IgD-negative memory B cell (primary cell): ENCODE data around the gene GYS1. TPM values are rescaled to one million over a fixed set of nuclear protein-coding genes. Genes with fewer than 3 reads are reported as not detected.

Experiments used
- H3K27ac Mint-ChIP-seq, 3 donors: one replicate each; pipeline ENCODE4 v1.8.0; 2020 to 2022; ENCODE audit warnings: mild to moderate bottlenecking in 3 of 3, mixed read lengths in 3 of 3, moderate library complexity in 1 of 3
- H3K27me3 Mint-ChIP-seq: one replicate; pipeline ENCODE4 v1.8.0; 2021; ENCODE audit warnings: mixed read lengths
- H3K36me3 Mint-ChIP-seq: one replicate; pipeline ENCODE4 v1.8.0; 2020; ENCODE audit warnings: mild to moderate bottlenecking, mixed read lengths
- H3K4me1 Mint-ChIP-seq, 3 donors: one replicate each; pipeline ENCODE4 v1.8.0; 2020 to 2022; ENCODE audit warnings: mixed read lengths in 3 of 3, mild to moderate bottlenecking in 1 of 3
- H3K4me3 Mint-ChIP-seq, 4 donors: one replicate each; pipeline ENCODE4 v1.8.0; 2020 to 2022; ENCODE audit warnings: mild to moderate bottlenecking in 4 of 4, mixed read lengths in 4 of 4, moderate library complexity in 3 of 4
- H3K9me3 Mint-ChIP-seq, 3 donors: one replicate each; pipeline ENCODE4 v1.8.0; 2020 to 2021; ENCODE audit warnings: mixed read lengths in 3 of 3, mild to moderate bottlenecking in 1 of 3
- polyA plus RNA-seq: library from polyadenylated mRNA; unstranded; fragments of 300-500 nt; fragmentation: Illumina TruSeq; gene quantifications from one replicate; pipeline ENCODE4 v1.2.3, GENCODE V29; 2021

Gene GYS1
- polyA plus RNA-seq, 1 donor from 2014 or later: 26.4 TPM

GRCh38 chr19:49006905-49007304, 13.8 kb upstream of the GYS1 start:
- Mint-ChIP-seq H3K4me1 (peaks cover 0 to 2% (median 0%) of the 10 kb centered on the region in 3 donors), H3K9me3 (no peaks in the 10 kb centered on the region), H3K36me3 (no peaks in the 10 kb centered on the region), H3K27ac (no peak overlapping the region), H3K27me3 (no peaks in the 10 kb centered on the region), H3K4me3 (no peak overlapping the region)

DNA sequence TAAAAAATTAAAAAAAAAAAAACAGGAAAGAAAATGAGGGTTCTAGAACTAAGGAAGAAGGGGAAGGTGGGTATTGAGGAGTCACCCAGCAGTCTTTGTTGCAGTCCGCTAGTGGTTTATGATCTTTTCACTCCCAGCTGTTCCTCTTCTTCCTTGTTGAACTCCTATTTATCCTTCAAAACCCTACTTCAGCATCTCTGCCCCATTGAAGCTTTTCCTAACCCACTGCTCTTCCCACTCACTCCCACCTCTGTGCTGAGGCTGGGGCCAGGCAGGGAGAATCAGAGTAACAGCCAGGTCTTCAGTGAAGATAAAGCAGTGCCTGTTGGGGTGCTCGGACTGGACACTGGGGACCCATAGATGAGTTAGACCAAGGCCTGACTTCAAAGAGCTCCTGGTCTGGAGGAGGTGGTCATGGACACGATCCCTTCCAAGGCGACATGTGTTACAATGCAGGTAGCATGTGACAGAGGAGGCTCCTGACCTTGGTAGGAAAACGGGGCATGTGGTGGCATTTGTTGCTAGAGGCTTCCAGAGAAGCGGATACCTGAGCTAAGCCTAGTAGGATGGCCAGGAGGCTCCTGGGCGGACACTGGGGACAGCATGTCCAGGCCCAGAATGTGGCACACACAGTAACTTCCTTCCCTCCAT, 12.0 kb upstream of the GYS1 start:
- no peaks in the 10 kb centered on the region for H3K27me3 Mint-ChIP-seq
- no peaks in the 10 kb centered on the region for H3K36me3 Mint-ChIP-seq
- H3K4me3 Mint-ChIP-seq: no peak overlapping the region
- H3K4me1 Mint-ChIP-seq: peaks cover 0 to 2% (median 0%) of the 10 kb centered on the region in 3 donors
- no peak overlapping the region for H3K27ac Mint-ChIP-seq
- no peaks in the 10 kb centered on the region for H3K9me3 Mint-ChIP-seq

DNA sequence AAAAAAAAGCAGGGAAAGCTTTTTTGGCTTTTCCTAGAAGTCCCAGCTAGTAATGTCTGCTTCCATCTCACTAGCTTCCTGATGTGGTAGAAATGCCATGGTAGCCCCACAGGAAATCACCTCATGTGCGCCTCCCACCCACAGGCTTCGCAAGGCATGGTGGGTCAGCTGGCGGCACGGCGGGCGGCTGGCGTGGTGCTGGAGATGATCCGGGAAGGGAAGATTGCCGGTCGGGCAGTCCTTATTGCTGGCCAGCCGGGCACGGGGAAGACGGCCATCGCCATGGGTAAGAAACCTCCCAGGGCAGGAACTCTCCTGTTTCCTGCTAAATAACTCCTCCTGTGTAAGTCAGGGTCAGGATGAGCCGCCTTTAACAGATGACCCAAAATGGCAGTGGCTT, 11.0 kb upstream of the GYS1 start:
- no peak overlapping the region for H3K4me3 Mint-ChIP-seq
- H3K4me1 Mint-ChIP-seq: peaks cover 4 to 6% (median 5%) of the 10 kb centered on the region in 3 donors
- no peaks in the 10 kb centered on the region for H3K9me3 Mint-ChIP-seq
- H3K27me3 Mint-ChIP-seq: no peaks in the 10 kb centered on the region
- peaks cover 3% of the 10 kb centered on the region for H3K36me3 Mint-ChIP-seq
- no peak overlapping the region for H3K27ac Mint-ChIP-seq

- H3K4me1 Mint-ChIP-seq: peaks cover 9 to 11% (median 10%) of the 10 kb centered on the region in 3 donors
- peak overlapping the region in 1 of 4 donors; percentile 33 for H3K4me3 Mint-ChIP-seq
- H3K27ac Mint-ChIP-seq: no peak overlapping the region
- no peaks in the 10 kb centered on the region for H3K27me3 Mint-ChIP-seq
- peaks cover 3% of the 10 kb centered on the region for H3K36me3 Mint-ChIP-seq
- H3K9me3 Mint-ChIP-seq: no peaks in the 10 kb centered on the region
These were observed 6.6 kb upstream of the GYS1 start for GRCh38 chr19:48999481-49000325.

DNA sequence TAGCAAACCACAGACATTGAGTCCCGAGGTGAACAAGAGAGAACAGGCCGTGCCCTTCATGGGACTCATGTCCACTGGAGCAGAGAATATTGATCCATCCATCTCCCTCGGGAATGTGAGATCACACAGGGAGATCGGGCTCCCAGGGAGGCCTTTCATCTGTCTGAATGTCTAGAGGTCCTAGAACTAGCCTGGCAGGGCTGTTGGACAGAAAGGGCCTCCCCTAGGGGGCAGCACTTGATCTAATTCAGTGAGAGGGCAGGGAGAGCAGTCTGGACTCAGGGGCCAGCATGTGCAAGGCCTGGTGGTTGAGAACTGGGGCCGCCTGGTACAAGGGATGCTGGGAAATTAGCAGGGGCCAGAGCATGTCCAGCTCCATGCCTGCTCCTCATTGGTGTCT, 4.9 kb upstream of the GYS1 start:
- no peaks in the 10 kb centered on the region for H3K27me3 Mint-ChIP-seq
- peak overlapping the region in 1 of 3 donors; percentile 11 for H3K27ac Mint-ChIP-seq
- peaks cover 14 to 18% (median 18%) of the 10 kb centered on the region in 3 donors for H3K4me1 Mint-ChIP-seq
- H3K9me3 Mint-ChIP-seq: no peaks in the 10 kb centered on the region
- peak overlapping the region in 1 of 4 donors; percentile 60 for H3K4me3 Mint-ChIP-seq
- peaks cover 5% of the 10 kb centered on the region for H3K36me3 Mint-ChIP-seq

GRCh38 chr19:48994035-48994386, 902 bp upstream of the GYS1 start:
- H3K9me3 Mint-ChIP-seq: no peaks in the 10 kb centered on the region
- peaks cover 5% of the 10 kb centered on the region for H3K36me3 Mint-ChIP-seq
- H3K4me1 Mint-ChIP-seq: peaks cover 14 to 25% (median 24%) of the 10 kb centered on the region in 3 donors

GRCh38 chr19:48992581-48993174, 431 bp downstream of the GYS1 start:
- Mint-ChIP-seq H3K27me3 (no peaks in the 10 kb centered on the region), H3K9me3 (no peaks in the 10 kb centered on the region), H3K4me1 (peaks cover 14 to 27% (median 27%) of the 10 kb centered on the region in 3 donors), H3K4me3 (peak overlapping the region; percentile 93 to 98 (median 94)), H3K27ac (peak overlapping the region; percentile 83 to 93 (median 89)), H3K36me3 (peaks cover 5% of the 10 kb centered on the region)

More at GRCh38 chr19:48994035-48994386, 902 bp upstream of the GYS1 start:
- peak overlapping the region; percentile 93 to 98 (median 94) for H3K4me3 Mint-ChIP-seq
- H3K27me3 Mint-ChIP-seq: no peaks in the 10 kb centered on the region
- peak overlapping the region; percentile 83 to 99 (median 93) for H3K27ac Mint-ChIP-seq

- Mint-ChIP-seq H3K27me3 (peaks cover 2% of the 10 kb centered on the region), H3K4me1 (peaks cover 14 to 27% (median 27%) of the 10 kb centered on the region in 3 donors), H3K4me3 (peak overlapping the region; percentile 93 to 98 (median 94)), H3K9me3 (no peaks in the 10 kb centered on the region), H3K27ac (peak overlapping the region; percentile 46 to 93 (median 83)), H3K36me3 (peaks cover 5% of the 10 kb centered on the region)
These were observed 1.1 kb downstream of the GYS1 start for GRCh38 chr19:48991873-48992580.

- Mint-ChIP-seq H3K4me1 (peaks cover 14 to 27% (median 27%) of the 10 kb centered on the region in 3 donors), H3K4me3 (peak overlapping the region in 1 of 4 donors; percentile 29), H3K27me3 (peaks cover 2% of the 10 kb centered on the region), H3K27ac (no peak overlapping the region), H3K9me3 (no peaks in the 10 kb centered on the region), H3K36me3 (peaks cover 5% of the 10 kb centered on the region)
These were observed 2.0 kb downstream of the GYS1 start for GRCh38 chr19:48991011-48991609.

- H3K4me3 Mint-ChIP-seq: peak overlapping the region in 1 of 4 donors; percentile 7
- H3K36me3 Mint-ChIP-seq: peaks cover 6% of the 10 kb centered on the region
- peaks cover 2% of the 10 kb centered on the region for H3K27me3 Mint-ChIP-seq
- peaks cover 14 to 27% (median 27%) of the 10 kb centered on the region in 3 donors for H3K4me1 Mint-ChIP-seq
- peak overlapping the region in 1 of 3 donors; percentile 9 for H3K27ac Mint-ChIP-seq
- no peaks in the 10 kb centered on the region for H3K9me3 Mint-ChIP-seq
These were observed 2.7 kb downstream of the GYS1 start for GRCh38 chr19:48990400-48990799.

GRCh38 chr19:48989701-48990291, 3.3 kb downstream of the GYS1 start:
- H3K4me1 Mint-ChIP-seq: peaks cover 11 to 22% (median 22%) of the 10 kb centered on the region in 3 donors
- peaks cover 9% of the 10 kb centered on the region for H3K36me3 Mint-ChIP-seq
- H3K9me3 Mint-ChIP-seq: no peaks in the 10 kb centered on the region
- H3K27ac Mint-ChIP-seq: no peak overlapping the region
- H3K4me3 Mint-ChIP-seq: peak overlapping the region in 2 of 4 donors; percentile 7 to 17
- peaks cover 2% of the 10 kb centered on the region for H3K27me3 Mint-ChIP-seq

DNA sequence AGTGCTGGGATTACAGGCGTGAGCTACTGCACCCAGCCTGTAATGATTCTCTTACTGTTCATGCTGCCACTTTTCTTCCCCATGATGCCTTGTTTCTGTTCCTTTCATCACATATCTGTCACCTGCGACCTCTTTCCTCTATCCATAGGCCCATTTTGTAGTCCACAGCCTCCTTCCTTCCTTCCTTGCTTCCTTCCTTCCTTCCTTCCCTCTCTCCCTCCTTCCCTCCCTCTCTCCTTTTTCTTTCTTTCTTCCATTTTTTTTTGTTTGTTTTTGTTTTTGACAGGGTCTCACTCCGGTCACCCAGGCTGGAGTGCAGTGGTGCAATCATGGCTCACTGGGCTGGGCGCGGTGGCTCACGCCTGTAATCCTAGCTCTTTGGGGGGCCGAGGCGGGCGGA, 4.2 kb downstream of the GYS1 start:
- no peaks in the 10 kb centered on the region for H3K9me3 Mint-ChIP-seq
- peaks cover 10 to 17% (median 16%) of the 10 kb centered on the region in 3 donors for H3K4me1 Mint-ChIP-seq
- no peak overlapping the region for H3K4me3 Mint-ChIP-seq
- peak overlapping the region in 1 of 3 donors; percentile 47 for H3K27ac Mint-ChIP-seq
- peaks cover 9% of the 10 kb centered on the region for H3K36me3 Mint-ChIP-seq
- peaks cover 2% of the 10 kb centered on the region for H3K27me3 Mint-ChIP-seq

DNA sequence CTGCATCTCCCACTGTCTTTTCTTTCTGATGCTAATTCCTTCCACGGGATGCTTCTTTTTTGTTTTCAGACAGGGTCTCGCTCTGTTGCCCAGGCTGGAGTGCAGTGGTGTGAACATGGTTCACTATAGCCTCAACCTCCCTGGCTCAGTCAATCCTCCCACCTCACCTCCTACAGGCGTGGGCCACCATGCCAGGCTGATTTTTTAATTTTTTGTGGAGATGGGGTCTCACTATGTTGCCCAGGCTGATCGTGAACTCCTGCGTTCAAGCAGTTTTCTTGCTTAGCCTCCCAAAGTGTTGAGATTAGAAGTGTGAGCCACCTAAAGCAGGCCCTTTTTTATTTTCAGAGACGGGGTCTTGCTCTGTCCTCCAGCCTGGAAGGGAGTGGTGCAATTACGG, 4.8 kb downstream of the GYS1 start:
- peak overlapping the region in 1 of 3 donors; percentile 47 for H3K27ac Mint-ChIP-seq
- peaks cover 10% of the 10 kb centered on the region for H3K36me3 Mint-ChIP-seq
- no peak overlapping the region for H3K4me3 Mint-ChIP-seq
- H3K27me3 Mint-ChIP-seq: peaks cover 2% of the 10 kb centered on the region
- H3K9me3 Mint-ChIP-seq: no peaks in the 10 kb centered on the region
- H3K4me1 Mint-ChIP-seq: peaks cover 9 to 15% (median 14%) of the 10 kb centered on the region in 3 donors

- Mint-ChIP-seq H3K4me3 (no peak overlapping the region), H3K27me3 (peaks cover 2% of the 10 kb centered on the region), H3K9me3 (no peaks in the 10 kb centered on the region), H3K27ac (no peak overlapping the region), H3K4me1 (peaks cover 7 to 12% (median 8%) of the 10 kb centered on the region in 3 donors), H3K36me3 (peaks cover 11% of the 10 kb centered on the region)
These were observed 5.8 kb downstream of the GYS1 start for GRCh38 chr19:48987323-48987722.
